Neural cell (in vitro differentiated cells): Measurements from ENCODE around the gene KSR2. TPM values are rescaled to one million over a fixed set of nuclear protein-coding genes. Genes with fewer than 3 reads are reported as not detected.

Experiments used
- H2AFZ ChIP-seq: fragments of 200-600, 300-800 bp; sonication (generic), shearing (Covaris generic); 2 replicates; pipeline ENCODE4 v1.6.0; 2014; ENCODE audit warnings: low read depth, mild to moderate bottlenecking, antibody characterized with exemption, low read length, moderate library complexity
- H3F3A ChIP-seq: fragments of 200-600 bp; shearing (Covaris generic); 2 replicates; pipeline ENCODE4 v1.6.1; 2016; ENCODE audit warnings: mild to moderate bottlenecking, moderate library complexity, mixed read lengths, antibody characterized with exemption, low read length; ENCODE audit not compliant: insufficient read depth, poor library complexity, severe bottlenecking
- H3K27ac ChIP-seq: fragments of 200-600, 300-800 bp; sonication (generic), shearing (Covaris generic); 2 replicates; pipeline ENCODE4 v1.5.1; 2014; ENCODE audit warnings: mild to moderate bottlenecking, low read length, moderate library complexity
- H3K27me3 ChIP-seq: fragments of 300-800, 200-600 bp; sonication (generic), shearing (Covaris generic); 2 replicates; pipeline ENCODE4 v1.6.0; 2014; ENCODE audit warnings: mild to moderate bottlenecking, low read depth, low read length, moderate library complexity; ENCODE audit not compliant: insufficient read depth
- H3K36me3 ChIP-seq: fragments of 300-800, 200-600 bp; sonication (generic), shearing (Covaris generic); 2 replicates; pipeline ENCODE4 v1.5.1; 2014; ENCODE audit warnings: mild to moderate bottlenecking, antibody characterized with exemption, low read length, moderate library complexity; ENCODE audit not compliant: insufficient read depth
- H3K4me2 ChIP-seq: fragments of 300-800, 200-600 bp; sonication (generic), shearing (Covaris generic); 2 replicates; pipeline ENCODE4 v1.6.0; 2014; ENCODE audit warnings: mild to moderate bottlenecking, low read length
- H3K4me3 ChIP-seq: fragments of 300-800, 200-600 bp; sonication (generic), shearing (Covaris generic); 2 replicates; pipeline ENCODE4 v1.5.1; 2014; ENCODE audit warnings: mild to moderate bottlenecking, low read length, moderate library complexity
- H3K79me2 ChIP-seq: fragments of 200-600 bp; shearing (Covaris generic); replicated peaks from 2 replicates; pipeline ENCODE4 v1.6.0; 2014; ENCODE audit warnings: mild to moderate bottlenecking, low read length, moderate library complexity; ENCODE audit not compliant: insufficient read depth
- H3K9ac ChIP-seq: fragments of 300-800, 200-600 bp; sonication (generic), shearing (Covaris generic); 2 replicates; pipeline ENCODE4 v1.6.1; 2016; ENCODE audit warnings: mild to moderate bottlenecking, low read length, mixed read lengths
- H3K9me2 ChIP-seq: fragments of 200-600 bp; shearing (Covaris generic); 2 replicates; pipeline ENCODE4 v1.6.1; 2016; ENCODE audit warnings: mild to moderate bottlenecking, low read length, mixed read lengths; ENCODE audit not compliant: insufficient read depth
- H3K9me3 ChIP-seq: fragments of 200-600, 300-800 bp; sonication (generic), shearing (Covaris generic); 2 replicates; pipeline ENCODE4 v1.6.1; 2016; ENCODE audit warnings: mild to moderate bottlenecking, mixed run types, low read length, moderate library complexity, mixed read lengths
- H4K20me1 ChIP-seq: fragments of 200-600 bp; shearing (Covaris generic); 2 replicates; pipeline ENCODE4 v1.6.1; 2016; ENCODE audit warnings: mild to moderate bottlenecking, mixed run types; ENCODE audit not compliant: insufficient read depth
- CTCF ChIP-seq: fragments of 450-650 bp; IDR thresholded peaks from 2 replicates; pipeline ENCODE4 v1.5.1; 2014; ENCODE audit warnings: antibody characterized with exemption, mild to moderate bottlenecking, moderate library complexity; ENCODE audit not compliant: poor library complexity, severe bottlenecking
- EP300 ChIP-seq: fragments of 450-650 bp; conservative IDR thresholded peaks from 2 replicates; pipeline ENCODE4 v1.6.1; 2014; ENCODE audit warnings: antibody characterized with exemption, mild to moderate bottlenecking, moderate library complexity; ENCODE audit not compliant: poor library complexity, severe bottlenecking
- EZH2 ChIP-seq: fragments of 200-600, 300-800 bp; shearing (Covaris generic), sonication (generic); IDR thresholded peaks from 2 replicates; pipeline ENCODE4 v1.6.1; 2014; ENCODE audit warnings: antibody characterized with exemption, low read length, borderline replicate concordance, mild to moderate bottlenecking; ENCODE audit not compliant: insufficient read depth, poor library complexity, severe bottlenecking
- MXI1 ChIP-seq: fragments of 450-650 bp; conservative IDR thresholded peaks from 2 replicates; pipeline ENCODE4 v1.6.1; 2014; ENCODE audit warnings: antibody characterized with exemption, mild to moderate bottlenecking; ENCODE audit not compliant: poor library complexity, severe bottlenecking
- POLR2AphosphoS5 ChIP-seq: IDR thresholded peaks from 2 replicates; pipeline ENCODE4 v1.6.1; 2012
- RAD21 ChIP-seq: fragments of 450-650 bp; conservative IDR thresholded peaks from 2 replicates; pipeline ENCODE4 v1.6.1; 2014; ENCODE audit warnings: antibody characterized with exemption, mild to moderate bottlenecking, moderate library complexity
- REST ChIP-seq: IDR thresholded peaks from 2 replicates; pipeline ENCODE4 v1.6.1; 2012; ENCODE audit warnings: borderline replicate concordance
- SMC3 ChIP-seq: fragments of 450-650 bp; conservative IDR thresholded peaks from 2 replicates; pipeline ENCODE4 v1.6.1; 2014; ENCODE audit warnings: antibody characterized with exemption, mild to moderate bottlenecking, moderate library complexity; ENCODE audit not compliant: poor library complexity
- TAF1 ChIP-seq: IDR thresholded peaks from 2 replicates; pipeline ENCODE4 v1.6.1; 2012; ENCODE audit warnings: low read depth
- polyA plus RNA-seq: library from polyadenylated mRNA; depleted of rRNA; stranded (reverse); fragments of >200 nt; gene quantifications from 2 replicates; pipeline ENCODE4 v1.2.3, GENCODE V29; 2014

Gene KSR2
- polyA plus RNA-seq, 1 donor from 2014 or later, result 3.0 TPM

- Histone ChIP-seq H2AFZ (no peak overlapping the region), H3F3A (no peaks in the 10 kb centered on the region), H4K20me1 (no peaks in the 10 kb centered on the region), H3K9ac (no peak overlapping the region), H3K4me3 (no peak overlapping the region), H3K36me3 (no peaks in the 10 kb centered on the region), H3K4me2 (no peak overlapping the region), H3K9me2 (no peaks in the 10 kb centered on the region), H3K27ac (no peak overlapping the region), H3K27me3 (no peaks in the 10 kb centered on the region), H3K79me2 (no peaks in the 10 kb centered on the region), H3K9me3 (no peaks in the 10 kb centered on the region)
- TF ChIP-seq TAF1 (no peak), REST (no peak), RAD21 (no peak), EZH2 (no peak)
Measured at GRCh38 chr12:117686911-117687377, 281.8 kb downstream of the KSR2 start.

- H3K79me2 ChIP-seq, result no peaks in the 10 kb centered on the region
- TF ChIP-seq EP300 (no peak), POLR2AphosphoS5 (no peak), MXI1 (no peak), REST (no peak), RAD21 (no peak), CTCF (no peak), SMC3 (no peak), TAF1 (no peak), EZH2 (no peak)
- H3K4me2 ChIP-seq, result no peak overlapping the region
- no peaks in the 10 kb centered on the region for H3K27me3 ChIP-seq
- no peak overlapping the region for H2AFZ ChIP-seq
- H3F3A ChIP-seq, result no peaks in the 10 kb centered on the region
- H3K27ac ChIP-seq, result no peak overlapping the region
- H3K9ac ChIP-seq, result no peak overlapping the region
- no peaks in the 10 kb centered on the region for H3K9me2 ChIP-seq
- no peaks in the 10 kb centered on the region for H4K20me1 ChIP-seq
- no peaks in the 10 kb centered on the region for H3K9me3 ChIP-seq
- H3K36me3 ChIP-seq, result no peaks in the 10 kb centered on the region
- no peak overlapping the region for H3K4me3 ChIP-seq
Measured at GRCh38 chr12:117686210-117686609, 282.6 kb downstream of the KSR2 start.
